Measurements from ENCODE around the gene PIGL.
"Not testable (repeated sequence)": the region's sequence is repeated elsewhere in the genome, so short reads cannot be mapped to it uniquely, and the experiment has no call there.

The PIGL gene

DNA sequence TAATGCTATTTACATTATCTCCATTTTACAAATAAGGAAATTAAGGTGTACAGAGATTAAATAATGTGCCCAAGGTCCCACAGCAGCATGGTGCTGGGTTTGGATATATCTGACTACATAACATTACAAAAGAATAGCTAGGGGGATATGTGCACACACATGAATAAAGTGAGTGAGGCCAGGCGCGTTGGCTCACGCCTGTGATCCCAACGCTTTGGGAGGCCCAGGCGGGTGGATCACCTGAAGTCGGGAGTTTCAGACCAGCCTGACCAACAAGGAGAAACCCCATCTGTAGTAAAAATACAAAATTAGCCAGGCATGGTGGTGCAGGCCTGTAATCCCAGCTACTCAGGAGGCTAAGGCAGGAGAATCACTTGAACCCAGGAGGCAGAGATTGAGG, 12.2 kb upstream of the PIGL start:
- H3K27ac ChIP-seq; H3K9me3 ChIP-seq; H3K4me3 ChIP-seq; intact Hi-C loops (cut with DNase I; ENCODE audit: low total_unique reads); H3K27me3 ChIP-seq; DNase-seq; H3K36me3 ChIP-seq: not testable (repeated sequence)
- H3K4me1 ChIP-seq, result peaks cover 0 to 51% (median 28%) of the 10 kb centered on the region in 4 donors

DNA sequence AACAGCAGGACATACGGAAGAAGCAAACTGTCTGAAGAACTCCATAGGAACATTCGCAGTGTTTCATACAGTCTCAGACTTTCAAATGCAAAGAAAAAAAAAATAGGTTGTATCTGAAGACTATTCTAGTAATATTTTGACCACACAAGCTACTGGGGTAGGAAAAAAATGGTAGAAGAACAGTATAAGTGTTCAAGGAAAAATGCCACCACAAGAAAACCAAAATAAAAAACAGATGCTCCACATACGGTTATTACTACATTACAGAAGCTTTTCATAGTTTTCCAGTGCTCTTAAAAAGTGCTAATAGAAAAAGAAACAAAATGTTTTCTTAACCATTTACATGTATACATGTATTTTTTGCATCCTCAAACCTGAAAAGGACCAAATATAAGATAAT, 5.4 kb upstream of the PIGL start:
- H3K36me3 ChIP-seq, result peaks cover 0 to 3% (median 0%) of the 10 kb centered on the region in 3 donors
- H3K27me3 ChIP-seq, result no peaks in the 10 kb centered on the region
- no peak overlapping the region for H3K27ac ChIP-seq
- intact Hi-C loops (cut with DNase I; ENCODE audit: low total_unique reads), result no loop called here
- H3K9me3 ChIP-seq, result no peaks in the 10 kb centered on the region
- TF ChIP-seq, protein P1, sequence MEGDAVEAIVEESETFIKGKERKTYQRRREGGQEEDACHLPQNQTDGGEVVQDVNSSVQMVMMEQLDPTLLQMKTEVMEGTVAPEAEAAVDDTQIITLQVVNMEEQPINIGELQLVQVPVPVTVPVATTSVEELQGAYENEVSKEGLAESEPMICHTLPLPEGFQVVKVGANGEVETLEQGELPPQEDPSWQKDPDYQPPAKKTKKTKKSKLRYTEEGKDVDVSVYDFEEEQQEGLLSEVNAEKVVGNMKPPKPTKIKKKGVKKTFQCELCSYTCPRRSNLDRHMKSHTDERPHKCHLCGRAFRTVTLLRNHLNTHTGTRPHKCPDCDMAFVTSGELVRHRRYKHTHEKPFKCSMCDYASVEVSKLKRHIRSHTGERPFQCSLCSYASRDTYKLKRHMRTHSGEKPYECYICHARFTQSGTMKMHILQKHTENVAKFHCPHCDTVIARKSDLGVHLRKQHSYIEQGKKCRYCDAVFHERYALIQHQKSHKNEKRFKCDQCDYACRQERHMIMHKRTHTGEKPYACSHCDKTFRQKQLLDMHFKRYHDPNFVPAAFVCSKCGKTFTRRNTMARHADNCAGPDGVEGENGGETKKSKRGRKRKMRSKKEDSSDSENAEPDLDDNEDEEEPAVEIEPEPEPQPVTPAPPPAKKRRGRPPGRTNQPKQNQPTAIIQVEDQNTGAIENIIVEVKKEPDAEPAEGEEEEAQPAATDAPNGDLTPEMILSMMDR (IDR thresholded peaks at IDR 0.05), result no peak
- no peak overlapping the region for H3K4me3 ChIP-seq
- peaks cover 0 to 43% (median 18%) of the 10 kb centered on the region in 4 donors for H3K4me1 ChIP-seq
- DNase-seq, result no peak

DNA sequence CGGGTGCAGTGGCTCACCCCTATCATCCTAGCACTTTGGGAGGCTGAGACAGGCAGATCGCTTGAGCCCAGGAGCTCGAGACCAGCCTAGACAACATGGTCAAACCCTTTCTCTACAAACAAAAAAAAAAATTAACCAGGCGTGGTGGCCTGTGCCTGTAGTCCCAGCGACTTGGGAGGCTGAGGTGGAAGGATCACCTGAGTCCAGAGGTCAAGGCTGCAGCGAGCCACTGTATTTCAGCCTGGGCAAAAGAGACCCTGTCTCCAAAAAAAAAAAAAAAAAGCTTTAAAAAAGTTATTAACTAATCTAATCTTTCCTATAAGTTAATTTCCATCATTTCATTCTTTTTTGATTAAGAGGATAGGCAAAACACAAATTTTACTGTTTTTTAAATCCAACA, 4.2 kb upstream of the PIGL start:
- H3K4me1 ChIP-seq, result peaks cover 0 to 49% (median 19%) of the 10 kb centered on the region in 4 donors
- H3K27me3 ChIP-seq, result no peaks in the 10 kb centered on the region
- H3K9me3 ChIP-seq, result no peaks in the 10 kb centered on the region
- peaks cover 0 to 3% (median 0%) of the 10 kb centered on the region in 3 donors for H3K36me3 ChIP-seq
- H3K4me3 ChIP-seq, result no peak overlapping the region
- H3K27ac ChIP-seq, result no peak overlapping the region
- intact Hi-C loops (cut with DNase I; ENCODE audit: low total_unique reads), result no loop called here
- TF ChIP-seq, protein P1 (IDR thresholded peaks at IDR 0.05), result no peak
- no peak for DNase-seq

DNA sequence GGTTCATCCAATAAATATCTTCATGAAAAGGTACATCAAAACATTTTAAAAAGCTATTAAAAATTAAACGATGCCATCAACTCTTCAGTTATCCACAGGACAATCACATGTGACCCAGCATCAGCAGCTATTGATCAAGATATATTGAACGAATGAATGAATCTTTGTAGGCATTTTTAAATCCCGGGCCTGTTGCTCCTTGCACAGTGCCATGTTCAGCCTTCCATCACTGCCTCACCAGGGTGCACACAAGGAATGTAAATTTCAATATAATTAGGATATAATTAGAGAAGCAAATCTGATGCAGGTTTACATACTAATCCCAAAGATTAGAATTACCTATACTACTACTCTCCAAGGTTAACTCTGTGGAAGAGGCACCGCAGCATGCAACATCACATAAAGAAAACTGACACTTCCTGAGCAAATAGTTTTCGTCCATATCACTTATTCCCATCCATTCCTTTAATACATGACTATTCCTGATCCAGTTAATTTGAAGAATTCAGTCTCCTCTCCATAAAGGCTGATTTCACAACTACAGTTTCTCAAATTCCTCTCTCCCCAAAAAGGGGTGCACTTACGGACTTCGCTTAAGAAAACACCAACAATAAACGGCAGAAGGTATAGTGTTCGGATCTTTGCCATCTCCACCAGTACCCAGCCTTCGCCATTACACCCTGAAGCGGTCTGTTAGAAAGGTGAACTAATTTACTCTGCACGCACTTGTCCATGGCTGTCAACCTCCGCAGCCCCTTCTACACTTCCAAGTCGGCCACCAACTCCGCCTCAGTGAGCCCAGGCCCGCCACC, 2.6 kb upstream of the PIGL start:
- Histone ChIP-seq H3K9me3 (no peaks in the 10 kb centered on the region), H3K4me3 (peak overlapping the region; percentile 93 to 96), H3K36me3 (peaks cover 0 to 7% (median 0%) of the 10 kb centered on the region in 3 donors), H3K27ac (peak overlapping the region; percentile 97 to 99), H3K4me1 (peaks cover 0 to 53% (median 24%) of the 10 kb centered on the region in 4 donors), H3K27me3 (no peaks in the 10 kb centered on the region)
- TF ChIP-seq, protein P1 (IDR thresholded peaks at IDR 0.05), result no peak
- no peak for DNase-seq
- intact Hi-C loops (cut with DNase I; ENCODE audit: low total_unique reads), result loop anchor here (5.0 kb wide), 1 partner anchor 73 kb away; no protein-coding TSS in a partner anchor

DNA sequence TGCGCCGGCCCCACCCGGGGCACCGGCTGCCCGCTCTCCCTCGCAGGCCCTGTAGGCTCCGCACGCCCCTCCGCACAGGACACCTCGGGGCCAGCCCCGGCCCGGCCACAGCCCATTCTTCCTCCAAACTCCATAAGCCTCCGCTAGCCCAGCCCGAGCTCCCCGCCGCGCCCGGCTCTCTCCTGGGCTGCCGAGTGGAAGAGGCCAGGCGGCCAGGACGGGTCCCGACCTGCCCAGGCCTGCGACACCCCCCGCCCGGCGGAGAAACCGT, 2.1 kb upstream of the PIGL start:
- H3K4me1 ChIP-seq, result peaks cover 0 to 53% (median 24%) of the 10 kb centered on the region in 4 donors

More for the DNA sequence above, 2.1 kb upstream of the PIGL start:
- Histone ChIP-seq H3K27me3 (no peaks in the 10 kb centered on the region), H3K36me3 (peaks cover 0 to 7% (median 0%) of the 10 kb centered on the region in 3 donors), H3K4me3 (peak overlapping the region; percentile 93 to 96), H3K9me3 (no peaks in the 10 kb centered on the region), H3K27ac (peak overlapping the region; percentile 97 to 99)
- DNase-seq, result peak; percentile 27 to 74
- TF ChIP-seq, protein P1 (IDR thresholded peaks at IDR 0.05), result no peak
- intact Hi-C loops (cut with DNase I; ENCODE audit: low total_unique reads), result loop anchor here (5.0 kb wide), 1 partner anchor 72 kb away; no protein-coding TSS in a partner anchor
